Body of pancreas (tissue), 4 donors: ENCODE data around the gene ZNF653. TPM values are rescaled to one million over a fixed set of nuclear protein-coding genes. Genes with fewer than 3 reads are reported as not detected.
"Not testable (repeated sequence)": the region's sequence is repeated elsewhere in the genome, so short reads cannot be mapped to it uniquely, and the experiment has no call there.

Experiments
- ATAC-seq: fragments of 150-250 bp; one replicate; pipeline ENCODE4 v1.9.1; 2016
- DNase-seq, 4 donors: peaks; one replicate each; pipeline ENCODE4 v3.0.0-alpha.2; 2019
- H3K27ac ChIP-seq, 4 donors: fragments of 200-600 bp; sonication (generic); 1 replicate in 3 of 4; 2 replicates in 1 of 4; pipeline versions ENCODE4 v1.5.1 to v1.6.1; 2016 to 2019; ENCODE audit warnings: mild to moderate bottlenecking in 1 of 4, mixed read lengths in 1 of 4, moderate library complexity in 1 of 4
- H3K27me3 ChIP-seq, 2 donors: fragments of 200-600 bp; sonication (generic); one replicate each; pipeline ENCODE4 v1.6.0; 2016; ENCODE audit warnings: mild to moderate bottlenecking in 1 of 2
- H3K36me3 ChIP-seq, 2 donors: fragments of 200-600 bp; sonication (generic); replicated peaks in 1 of 2; 2 replicates each; pipeline ENCODE4 v1.5.1; 2016; ENCODE audit warnings: low read depth in 2 of 2; ENCODE audit not compliant: insufficient read depth in 1 of 2
- H3K4me1 ChIP-seq: fragments of 200-600 bp; sonication (generic); one replicate; pipeline ENCODE4 v1.6.0; 2016
- H3K4me3 ChIP-seq, 2 donors: fragments of 200-600 bp; sonication (generic); 1 replicate in 1 of 2; 2 replicates in 1 of 2; pipeline ENCODE4 v1.5.1; 2016 to 2019
- H3K9me3 ChIP-seq, 3 donors: fragments of 200-600 bp; sonication (generic); 1 replicate in 2 of 3; 2 replicates in 1 of 3; pipeline ENCODE4 v1.5.1; 2016
- POLR2A ChIP-seq, 3 donors: fragments of 450-650 bp; IDR thresholded peaks; one replicate each; pipeline ENCODE4 v1.6.1; 2016; ENCODE audit warnings: antibody characterized with exemption in 3 of 3, mild to moderate bottlenecking in 2 of 3
- WGBS, 2 donors: methylation state at CpG; one replicate each; pipeline ENCODE4 v1.1.5; 2017; 5-methylcytosine and 5-hydroxymethylcytosine counted together
- intact Hi-C: fragments of 100-400 bp; cut with DNase I; formaldehyde crosslinking; loops from one replicate; pipeline ENCODE4 v1.15.1; 2023
- microRNA-seq, 2 donors: library from miRNA; unstranded; fragments of <30 nt; microRNA quantifications; one replicate each; pipeline ENCODE4, GENCODE V29; 2016; ENCODE audit warnings: borderline number of aligned reads in 2 of 2, borderline replicate concordance in 2 of 2
- small RNA-seq: library from RNA; depleted of rRNA; stranded (forward); fragments of <200 nt; gene quantifications from one replicate; pipeline ENCODE3, GENCODE V24; 2016
- total RNA-seq, 2 donors: library from RNA; depleted of rRNA; stranded (reverse); fragments of >200 nt; gene quantifications; one replicate each; pipeline ENCODE4 v1.1.0, GENCODE V29; 2016
- TF ChIP-seq, protein P1 (sequence below), 7 experiments: fragments of 450-650 bp in 4 of 7; fragments of 200-600 bp in 3 of 7; sonication (generic) in 3 of 7; IDR thresholded peaks; one replicate each; pipeline ENCODE4 v1.5.1; 2016 to 2019; ENCODE audit warnings: antibody characterized with exemption in 7 of 7

ZNF653 gene
- total RNA-seq, 2 donors from 2014 or later: 9.6 to 22.1 TPM

DNA sequence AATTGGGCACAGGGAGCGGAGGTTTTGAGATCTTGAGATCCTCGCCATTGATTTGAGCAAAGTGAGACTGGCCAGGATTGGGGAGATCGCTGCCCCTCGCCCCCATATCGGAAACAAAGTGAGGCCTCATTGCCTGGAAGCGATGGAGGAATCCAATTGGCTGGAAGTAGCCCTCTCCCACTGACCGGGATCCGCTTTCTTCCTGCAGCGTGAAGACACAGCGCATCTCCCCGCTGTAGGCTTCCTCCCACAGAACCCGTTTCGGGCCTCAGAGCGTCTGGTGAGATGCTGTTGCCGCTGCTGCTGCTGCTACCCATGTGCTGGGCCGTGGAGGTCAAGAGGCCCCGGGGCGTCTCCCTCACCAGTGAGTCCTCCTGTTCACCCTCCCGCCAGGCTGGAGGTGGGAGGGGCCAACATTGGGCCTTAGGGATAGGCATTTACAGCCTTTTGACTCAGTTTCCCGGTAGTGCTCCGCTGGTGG is 69.8 kb downstream of the ZNF653 start:
- peak overlapping the region; percentile 44 to 78 for H3K4me3 ChIP-seq
- intact Hi-C loops: no loop called here
- no peaks in the 10 kb centered on the region for H3K27me3 ChIP-seq
- H3K4me1 ChIP-seq: peaks cover 18% of the 10 kb centered on the region
- H3K9me3 ChIP-seq: no peaks in the 10 kb centered on the region
- WGBS, 2 donors: 2 to 17% methylated on average over 6 to 21 of the region's 21 CpGs
- peak overlapping the region; percentile 48 to 84 (median 76) for H3K27ac ChIP-seq
- H3K36me3 ChIP-seq: peaks cover 0 to 7% of the 10 kb centered on the region in 2 donors
- TF ChIP-seq POLR2A (IDR thresholded peaks at IDR 0.05): peak in 1 of 3 donors; percentile 4
- TF ChIP-seq, protein P1, sequence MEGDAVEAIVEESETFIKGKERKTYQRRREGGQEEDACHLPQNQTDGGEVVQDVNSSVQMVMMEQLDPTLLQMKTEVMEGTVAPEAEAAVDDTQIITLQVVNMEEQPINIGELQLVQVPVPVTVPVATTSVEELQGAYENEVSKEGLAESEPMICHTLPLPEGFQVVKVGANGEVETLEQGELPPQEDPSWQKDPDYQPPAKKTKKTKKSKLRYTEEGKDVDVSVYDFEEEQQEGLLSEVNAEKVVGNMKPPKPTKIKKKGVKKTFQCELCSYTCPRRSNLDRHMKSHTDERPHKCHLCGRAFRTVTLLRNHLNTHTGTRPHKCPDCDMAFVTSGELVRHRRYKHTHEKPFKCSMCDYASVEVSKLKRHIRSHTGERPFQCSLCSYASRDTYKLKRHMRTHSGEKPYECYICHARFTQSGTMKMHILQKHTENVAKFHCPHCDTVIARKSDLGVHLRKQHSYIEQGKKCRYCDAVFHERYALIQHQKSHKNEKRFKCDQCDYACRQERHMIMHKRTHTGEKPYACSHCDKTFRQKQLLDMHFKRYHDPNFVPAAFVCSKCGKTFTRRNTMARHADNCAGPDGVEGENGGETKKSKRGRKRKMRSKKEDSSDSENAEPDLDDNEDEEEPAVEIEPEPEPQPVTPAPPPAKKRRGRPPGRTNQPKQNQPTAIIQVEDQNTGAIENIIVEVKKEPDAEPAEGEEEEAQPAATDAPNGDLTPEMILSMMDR (IDR thresholded peaks at IDR 0.05): no peak
- ATAC-seq (no peak), DNase-seq (peak in 1 of 4 donors; percentile 36)

GRCh38 chr19:11435057-11435832 is 70.4 kb downstream of the ZNF653 start, which contains the start of the genes ODAD3 and PRKCSH:
TSS of gene ODAD3 (minus strand) at chr19:11435121. CDS start at chr19:11435016, 105 bp downstream.
TSS of gene PRKCSH (plus strand) at chr19:11435635. CDS start at chr19:11436118, 483 bp downstream.
- DNase-seq: peak; percentile 99 to 100 (median 99)
- ATAC-seq: peak; percentile 96
- 0% methylated on average over 11 to 53 of the region's 53 CpGs for WGBS, 2 donors
- Histone ChIP-seq H3K9me3 (no peaks in the 10 kb centered on the region), H3K4me3 (peak within 1 kb of the TSS; percentile 44 to 78), H3K27ac (peak within 1 kb of the TSS; percentile 48 to 84 (median 76)), H3K4me1 (peaks cover 18% of the 10 kb centered on the region), H3K36me3 (peaks cover 0 to 7% of the 10 kb centered on the region in 2 donors), H3K27me3 (no peaks in the 10 kb centered on the region)
- peak in 2 of 3 donors; percentile 66 to 73 for TF ChIP-seq POLR2A (IDR thresholded peaks at IDR 0.05)
- TF ChIP-seq, protein P1 (IDR thresholded peaks at IDR 0.05): peak; percentile 80 to 99 (median 94)
- intact Hi-C loops: no loop called here

GRCh38 chr19:11434703-11435056 is 71.0 kb downstream of the ZNF653 start:
- Histone ChIP-seq H3K27me3 (no peaks in the 10 kb centered on the region), H3K9me3 (no peaks in the 10 kb centered on the region), H3K27ac (peak overlapping the region; percentile 5 to 84 (median 59)), H3K4me1 (peaks cover 18% of the 10 kb centered on the region), H3K36me3 (peaks cover 0 to 7% of the 10 kb centered on the region in 2 donors), H3K4me3 (no peak overlapping the region)
- DNase-seq (no peak), ATAC-seq (peak; percentile 5)
- intact Hi-C loops: no loop called here
- 7% methylated on average over 9 of the region's 9 CpGs; no CpG with 5 or more reads in 1 of the 2 donors for WGBS, 2 donors
- TF ChIP-seq POLR2A (IDR thresholded peaks at IDR 0.05): no peak
- TF ChIP-seq, protein P1 (IDR thresholded peaks at IDR 0.05): no peak

DNA sequence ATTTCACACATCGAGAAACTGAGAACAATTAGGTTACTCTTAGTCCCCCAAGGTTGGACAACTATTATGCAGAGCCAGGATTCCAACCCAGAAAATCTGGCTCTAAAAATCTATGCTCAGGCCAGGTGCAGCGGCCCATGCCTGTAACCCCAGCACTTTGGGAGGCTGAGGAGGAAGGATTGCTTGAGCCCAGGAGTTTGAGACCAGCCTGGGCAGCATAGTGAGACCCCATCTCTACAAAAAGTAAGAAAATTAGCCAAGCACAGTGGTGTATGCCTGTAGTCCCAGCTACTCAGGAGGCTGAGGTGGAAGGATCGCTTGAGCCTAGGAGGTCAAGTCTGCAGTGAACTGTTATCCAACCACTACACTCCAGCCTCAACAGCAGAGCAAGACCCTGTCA is 72.1 kb downstream of the ZNF653 start:
- 85 to 92% methylated on average over 3 of the region's 3 CpGs for WGBS, 2 donors
- ATAC-seq, DNase-seq, H3K36me3 ChIP-seq, H3K27me3 ChIP-seq, H3K9me3 ChIP-seq, H3K27ac ChIP-seq, intact Hi-C loops, H3K4me3 ChIP-seq: not testable (repeated sequence)
- peaks cover 18% of the 10 kb centered on the region for H3K4me1 ChIP-seq

Small RNA genes lying within 50 kb of the gene (microRNA-seq; reads per million reads assigned to microRNA genes)
- 0 reads per million in 2 donors for gene MIR7974

Small RNA genes lying within 50 kb of the gene (small RNA-seq; reads per million reads assigned to genes)
- gene MIR7974 (not detected), gene RN7SL833P (not detected)

Other genes starting within 250 kb of the ZNF653 start
- 10 to 100 TPM; 77.1 to 89.2 TPM for gene DOCK6, start 243.3 kb downstream of the ZNF653 start, total RNA-seq
- gene TSPAN16, start 209.7 kb downstream of the ZNF653 start, total RNA-seq: not detected
- 10 to 100 TPM; 47.1 to 51.6 TPM for gene RAB3D, start 166.2 kb downstream of the ZNF653 start, total RNA-seq
- 100 to 1,000 TPM; 176 to 197 TPM for gene TMEM205, start 159.6 kb downstream of the ZNF653 start, total RNA-seq
- 10 to 100 TPM; 26.5 to 32.6 TPM for gene CCDC159, start 159.3 kb downstream of the ZNF653 start, total RNA-seq
- gene PLPPR2, start 150.4 kb downstream of the ZNF653 start, total RNA-seq: 10 to 100 TPM in 1 of 2 donors, 1 to 10 TPM in 1; 9.9 to 30.3 TPM
- 1 to 10 TPM in 1 of 2 donors, under 1 TPM in 1; 0.78 to 2.0 TPM for gene SWSAP1, start 131.2 kb downstream of the ZNF653 start, total RNA-seq
- 10 to 100 TPM; 15.0 to 20.4 TPM for gene EPOR, start 121.5 kb downstream of the ZNF653 start, total RNA-seq
- 10 to 100 TPM; 35.0 to 56.0 TPM for gene RGL3, start 86.5 kb downstream of the ZNF653 start, total RNA-seq
- gene ODAD3, start 70.7 kb downstream of the ZNF653 start, total RNA-seq: under 1 TPM in 1 of 2 donors, not detected in 1; 0.26 TPM
- 100 to 1,000 TPM; 134 to 194 TPM for gene PRKCSH, start 70.2 kb downstream of the ZNF653 start, total RNA-seq
- not detected for gene ELAVL3, start 24.8 kb downstream of the ZNF653 start, total RNA-seq
- 10 to 100 TPM; 55.8 to 79.1 TPM for gene ECSIT, start 23.3 kb upstream of the ZNF653 start, total RNA-seq
- 10 to 100 TPM; 10.9 to 15.2 TPM for gene CNN1, start 33.0 kb upstream of the ZNF653 start, total RNA-seq
- gene ELOF1, start 53.4 kb upstream of the ZNF653 start, total RNA-seq: 10 to 100 TPM; 36.6 TPM
- gene ACP5, start 71.8 kb upstream of the ZNF653 start, total RNA-seq: 10 to 100 TPM in 1 of 2 donors, 1 to 10 TPM in 1; 8.0 to 22.4 TPM
- 1 to 10 TPM; 4.6 to 8.8 TPM for gene ZNF627, start 91.6 kb upstream of the ZNF653 start, total RNA-seq
- gene ZNF823, start 233.1 kb upstream of the ZNF653 start, total RNA-seq: 10 to 100 TPM in 1 of 2 donors, 1 to 10 TPM in 1; 4.7 to 11.9 TPM